Measurements from ENCODE around the gene HDDC3.

Gene HDDC3

GRCh38 chr15:90938261-90938660 is 5.9 kb upstream of the HDDC3 start:
- DNase-seq (ENCODE audit: low read depth), result no peak
- no peak overlapping the region for H3K4me3 ChIP-seq (ENCODE audit: low read depth, low read length)
- no peak for TF ChIP-seq CTCF (IDR thresholded peaks at IDR 0.05; ENCODE audit: control insufficient read depth, extremely low read depth, insufficient read depth)

GRCh38 chr15:90936823-90937222 is 4.5 kb upstream of the HDDC3 start:
- H3K4me3 ChIP-seq (ENCODE audit: low read depth, low read length), result no peak overlapping the region
- TF ChIP-seq CTCF (IDR thresholded peaks at IDR 0.05; ENCODE audit: control insufficient read depth, extremely low read depth, insufficient read depth), result no peak
- DNase-seq (ENCODE audit: low read depth), result no peak

DNA sequence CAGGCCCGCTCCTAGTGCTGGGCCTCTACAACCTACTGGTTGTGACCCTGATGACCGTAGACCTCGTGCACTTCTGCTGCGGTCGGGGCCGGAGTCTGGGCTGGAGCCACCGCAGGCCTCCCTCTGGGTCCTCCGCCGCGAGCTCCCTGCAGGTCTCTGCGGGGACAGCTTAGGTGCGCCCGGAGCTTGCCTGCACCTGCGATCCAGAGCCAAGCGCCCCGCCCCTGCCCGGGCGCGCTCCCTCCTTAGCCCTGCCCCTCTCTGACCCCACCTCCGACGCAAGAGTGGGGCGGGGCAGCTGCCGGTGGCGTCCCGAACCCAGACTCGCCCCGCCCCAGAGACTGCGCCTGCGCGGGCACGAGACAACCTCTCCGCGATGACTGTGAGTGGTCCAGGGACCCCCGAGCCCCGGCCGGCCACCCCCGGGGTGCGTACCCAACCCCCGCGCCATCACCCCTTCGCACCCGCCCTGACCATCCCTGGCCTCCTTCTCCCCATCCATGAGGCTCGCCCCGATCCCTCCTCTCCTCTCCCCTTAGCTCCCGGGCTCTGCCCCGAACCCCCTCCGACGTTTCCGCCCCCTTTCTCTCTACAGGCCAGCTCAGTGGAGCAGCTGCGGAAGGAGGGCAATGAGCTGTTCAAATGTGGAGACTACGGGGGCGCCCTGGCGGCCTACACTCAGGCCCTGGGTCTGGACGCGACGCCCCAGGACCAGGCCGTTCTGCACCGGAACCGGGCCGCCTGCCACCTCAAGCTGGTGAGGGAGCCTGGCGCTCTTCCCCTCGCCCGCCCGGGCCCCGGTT is 2.8 kb upstream of the HDDC3 start, which contains the start of gene UNC45A:
TSS of gene UNC45A (plus strand) at position 337 of the 803 bp plus-strand sequence. CDS start at position 377, 40 bp downstream.
- H3K4me3 ChIP-seq (ENCODE audit: low read depth, low read length), result peak within 1 kb of the TSS; percentile 91
- DNase-seq (ENCODE audit: low read depth), result peak; percentile 70
- peak; percentile 20; the same call in 1 of the 2 replicates for TF ChIP-seq CTCF (IDR thresholded peaks at IDR 0.05; ENCODE audit: control insufficient read depth, extremely low read depth, insufficient read depth)

GRCh38 chr15:90934256-90934948 is 2.1 kb upstream of the HDDC3 start:
- DNase-seq (ENCODE audit: low read depth), result peak; percentile 67
- TF ChIP-seq CTCF (IDR thresholded peaks at IDR 0.05; ENCODE audit: control insufficient read depth, extremely low read depth, insufficient read depth), result peak; percentile 88
- peak overlapping the region; percentile 91 for H3K4me3 ChIP-seq (ENCODE audit: low read depth, low read length)

DNA sequence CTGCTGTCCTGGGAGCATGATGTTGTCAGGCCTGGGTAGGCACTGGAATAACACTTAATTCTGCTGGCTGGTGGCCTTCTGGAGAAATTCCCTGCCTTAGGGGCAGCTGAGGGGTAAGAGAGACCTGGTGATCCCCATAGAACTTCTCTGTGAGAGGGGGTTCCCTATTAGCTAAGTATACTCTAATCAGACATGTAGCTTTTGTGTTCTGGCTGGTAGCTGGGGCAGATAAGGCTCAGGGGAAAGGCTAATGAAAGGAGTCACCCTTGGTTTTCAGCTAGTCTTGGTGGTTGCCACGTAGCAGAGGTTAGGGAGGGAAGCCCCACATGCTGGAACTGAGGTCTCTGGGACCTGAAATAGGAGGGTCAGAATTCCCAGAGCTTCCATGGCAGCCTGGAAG is 952 bp upstream of the HDDC3 start:
- DNase-seq (ENCODE audit: low read depth), result no peak
- TF ChIP-seq CTCF (IDR thresholded peaks at IDR 0.05; ENCODE audit: control insufficient read depth, extremely low read depth, insufficient read depth), result no peak
- no peak overlapping the region for H3K4me3 ChIP-seq (ENCODE audit: low read depth, low read length)

DNA sequence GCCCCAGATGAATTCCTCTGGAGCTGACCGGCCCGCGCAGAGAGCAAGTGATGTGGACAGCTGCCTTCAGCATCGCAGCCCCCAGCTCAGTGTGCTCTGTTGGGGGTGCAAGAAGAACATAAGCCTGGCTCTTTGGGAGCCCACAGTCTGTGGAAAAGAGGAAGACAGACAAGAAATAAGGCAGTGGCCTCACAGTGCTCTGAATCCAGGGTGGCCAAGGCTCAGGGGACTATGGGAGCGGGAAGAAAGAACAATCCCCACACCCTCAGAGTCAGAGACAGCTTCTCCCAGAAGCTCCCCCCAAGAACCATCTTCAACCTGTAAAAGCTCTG is 277 bp upstream of the HDDC3 start:
- DNase-seq (ENCODE audit: low read depth), result no peak
- H3K4me3 ChIP-seq (ENCODE audit: low read depth, low read length), result peak overlapping the region; percentile 91
- no peak for TF ChIP-seq CTCF (IDR thresholded peaks at IDR 0.05; ENCODE audit: control insufficient read depth, extremely low read depth, insufficient read depth)

Measured in LNCaP clone FGC (cell line).